Measurements from ENCODE around the gene OSBPL7. TPM values are rescaled to one million over a fixed set of nuclear protein-coding genes. Genes with fewer than 3 reads are reported as not detected.

OSBPL7 gene
- total RNA-seq, 1 donor from 2014 or later = 28.0 TPM

DNA sequence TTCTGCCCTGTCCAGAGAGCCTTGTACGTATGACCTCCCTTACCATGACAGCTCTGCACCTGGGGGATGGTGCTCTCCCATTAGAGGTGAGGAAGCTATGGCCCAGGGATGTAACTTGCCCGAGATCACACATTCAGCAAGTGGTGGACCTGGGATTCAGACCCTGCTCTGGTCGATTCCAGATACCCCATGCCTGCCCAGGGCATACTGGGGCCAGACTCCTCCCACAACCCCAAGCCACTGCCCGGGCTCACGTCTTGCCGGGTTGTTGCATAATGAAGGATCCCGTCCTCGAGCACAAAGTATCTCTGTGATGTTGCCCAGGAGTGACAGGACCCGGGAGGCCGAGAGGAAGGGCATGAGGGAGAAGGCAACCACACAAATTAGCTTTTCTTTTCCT is 2.1 kb downstream of the OSBPL7 start:
- Mint-ChIP-seq H3K36me3 (ENCODE audit: low read depth, unreplicated experiment) (peaks cover 28% of the 10 kb centered on the region), H3K4me3 (ENCODE audit: unreplicated experiment) (no peak overlapping the region)

DNA sequence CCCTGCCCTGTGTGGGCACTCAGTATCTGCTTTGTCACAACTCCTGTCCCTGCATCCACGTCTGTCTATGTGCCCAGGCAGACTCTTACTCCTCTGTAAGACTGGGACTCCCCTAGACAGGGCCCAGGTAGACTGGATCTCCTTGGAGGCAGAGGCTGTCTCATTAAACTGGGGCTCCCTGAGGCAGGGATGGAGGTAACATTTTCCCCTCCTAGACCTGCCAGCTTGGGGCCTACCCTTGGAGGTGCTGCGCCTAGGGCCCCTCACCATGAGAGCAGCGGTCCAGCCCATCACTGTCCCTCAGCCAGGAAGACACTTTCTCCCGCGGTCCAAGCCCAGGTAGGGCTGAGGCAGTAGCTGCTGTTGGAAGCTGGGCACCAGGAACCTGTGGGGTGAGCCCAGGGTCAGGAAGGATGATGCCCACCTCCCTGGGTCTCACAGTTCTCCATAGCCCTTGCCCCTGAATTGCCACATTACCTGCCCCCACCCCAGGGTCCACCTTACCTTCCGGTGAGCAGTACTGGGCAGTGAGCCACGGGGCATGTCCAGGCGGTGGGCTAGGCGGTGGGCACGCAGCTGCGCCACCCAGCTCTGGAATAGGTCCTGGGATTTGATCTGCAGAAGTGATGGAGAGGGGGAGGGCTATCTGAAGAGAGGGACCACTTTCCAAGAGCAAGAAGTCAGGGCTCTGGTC is 3.4 kb downstream of the OSBPL7 start:
- Mint-ChIP-seq H3K4me3 (ENCODE audit: unreplicated experiment) (peak overlapping the region; percentile 70), H3K27ac (ENCODE audit: unreplicated experiment) (no peak overlapping the region), H3K9me3 (ENCODE audit: unreplicated experiment) (no peaks in the 10 kb centered on the region), H3K36me3 (ENCODE audit: low read depth, unreplicated experiment) (peaks cover 21% of the 10 kb centered on the region), H3K4me1 (ENCODE audit: unreplicated experiment) (peaks cover 10% of the 10 kb centered on the region), H3K27me3 (ENCODE audit: unreplicated experiment) (peaks cover 8% of the 10 kb centered on the region)
- DNase-seq (ENCODE audit: low spot score) = no peak
- TF ChIP-seq, protein P1, sequence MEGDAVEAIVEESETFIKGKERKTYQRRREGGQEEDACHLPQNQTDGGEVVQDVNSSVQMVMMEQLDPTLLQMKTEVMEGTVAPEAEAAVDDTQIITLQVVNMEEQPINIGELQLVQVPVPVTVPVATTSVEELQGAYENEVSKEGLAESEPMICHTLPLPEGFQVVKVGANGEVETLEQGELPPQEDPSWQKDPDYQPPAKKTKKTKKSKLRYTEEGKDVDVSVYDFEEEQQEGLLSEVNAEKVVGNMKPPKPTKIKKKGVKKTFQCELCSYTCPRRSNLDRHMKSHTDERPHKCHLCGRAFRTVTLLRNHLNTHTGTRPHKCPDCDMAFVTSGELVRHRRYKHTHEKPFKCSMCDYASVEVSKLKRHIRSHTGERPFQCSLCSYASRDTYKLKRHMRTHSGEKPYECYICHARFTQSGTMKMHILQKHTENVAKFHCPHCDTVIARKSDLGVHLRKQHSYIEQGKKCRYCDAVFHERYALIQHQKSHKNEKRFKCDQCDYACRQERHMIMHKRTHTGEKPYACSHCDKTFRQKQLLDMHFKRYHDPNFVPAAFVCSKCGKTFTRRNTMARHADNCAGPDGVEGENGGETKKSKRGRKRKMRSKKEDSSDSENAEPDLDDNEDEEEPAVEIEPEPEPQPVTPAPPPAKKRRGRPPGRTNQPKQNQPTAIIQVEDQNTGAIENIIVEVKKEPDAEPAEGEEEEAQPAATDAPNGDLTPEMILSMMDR (IDR thresholded peaks at IDR 0.05; ENCODE audit: unreplicated experiment) = no peak

More for the DNA sequence above, 2.1 kb downstream of the OSBPL7 start:
- Mint-ChIP-seq H3K9me3 (ENCODE audit: unreplicated experiment) (no peaks in the 10 kb centered on the region), H3K4me1 (ENCODE audit: unreplicated experiment) (peaks cover 10% of the 10 kb centered on the region), H3K27ac (ENCODE audit: unreplicated experiment) (no peak overlapping the region), H3K27me3 (ENCODE audit: unreplicated experiment) (peaks cover 8% of the 10 kb centered on the region)
- DNase-seq (ENCODE audit: low spot score) = no peak
- TF ChIP-seq, protein P1 (IDR thresholded peaks at IDR 0.05; ENCODE audit: unreplicated experiment) = no peak

DNA sequence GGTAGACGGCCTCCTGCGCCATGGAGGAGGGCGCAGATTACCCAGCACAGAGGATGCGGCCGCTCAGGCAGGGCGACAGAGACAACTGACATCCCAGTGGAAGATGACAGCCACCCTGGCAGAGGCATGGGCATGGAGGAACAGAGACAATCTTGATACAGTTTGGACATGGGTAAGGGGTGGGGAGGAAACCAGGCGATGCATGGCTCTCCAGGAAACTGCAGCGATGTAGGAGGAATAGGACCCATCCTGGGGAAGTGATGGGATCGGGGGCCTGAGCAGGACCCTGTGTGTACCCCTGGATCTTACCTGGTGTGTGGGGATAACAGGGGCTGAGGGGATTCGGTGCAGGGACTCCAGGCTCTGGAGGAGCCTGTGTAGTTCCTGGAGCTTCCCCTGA is 4.6 kb downstream of the OSBPL7 start:
- TF ChIP-seq, protein P1 (IDR thresholded peaks at IDR 0.05; ENCODE audit: unreplicated experiment) = no peak
- Mint-ChIP-seq H3K27me3 (ENCODE audit: unreplicated experiment) (peaks cover 11% of the 10 kb centered on the region), H3K27ac (ENCODE audit: unreplicated experiment) (no peak overlapping the region), H3K4me1 (ENCODE audit: unreplicated experiment) (peaks cover 10% of the 10 kb centered on the region), H3K9me3 (ENCODE audit: unreplicated experiment) (no peaks in the 10 kb centered on the region), H3K36me3 (ENCODE audit: low read depth, unreplicated experiment) (peaks cover 33% of the 10 kb centered on the region), H3K4me3 (ENCODE audit: unreplicated experiment) (no peak overlapping the region)
- no peak for DNase-seq (ENCODE audit: low spot score)

DNA sequence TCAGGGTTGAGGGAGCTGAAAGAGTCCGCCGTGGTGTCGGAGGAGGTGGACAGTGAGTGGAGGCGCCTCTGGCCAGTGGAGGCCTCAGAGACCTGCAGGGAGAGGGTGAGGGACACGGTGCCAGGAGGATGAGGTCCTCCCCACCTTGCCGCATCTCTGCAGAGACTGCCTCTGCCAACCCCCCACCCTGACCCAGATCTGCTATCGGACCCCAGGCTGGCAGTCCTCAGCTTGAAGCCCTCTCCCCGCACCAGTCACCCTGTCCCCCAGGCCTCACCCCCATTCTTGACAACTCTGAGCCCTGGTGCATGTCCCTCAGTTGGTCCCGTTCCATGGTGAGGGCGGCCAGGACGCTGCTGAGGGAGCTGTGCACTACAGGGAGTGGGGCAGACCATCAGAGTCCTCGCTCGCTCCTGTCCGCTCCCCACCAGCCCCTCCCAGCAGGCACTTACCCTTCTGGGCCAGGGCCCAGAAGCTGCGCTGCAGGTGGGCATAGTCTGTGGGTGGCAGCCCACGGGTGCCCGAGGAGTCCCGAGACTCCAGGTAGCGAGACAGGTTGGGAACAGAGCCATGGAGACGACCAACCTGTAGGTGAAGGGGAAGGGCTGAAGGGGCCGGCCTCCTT is 5.4 kb downstream of the OSBPL7 start:
- Mint-ChIP-seq H3K36me3 (ENCODE audit: low read depth, unreplicated experiment) (peaks cover 41% of the 10 kb centered on the region), H3K4me3 (ENCODE audit: unreplicated experiment) (no peak overlapping the region), H3K9me3 (ENCODE audit: unreplicated experiment) (no peaks in the 10 kb centered on the region), H3K27ac (ENCODE audit: unreplicated experiment) (no peak overlapping the region), H3K4me1 (ENCODE audit: unreplicated experiment) (peaks cover 8% of the 10 kb centered on the region), H3K27me3 (ENCODE audit: unreplicated experiment) (peaks cover 15% of the 10 kb centered on the region)
- TF ChIP-seq, protein P1 (IDR thresholded peaks at IDR 0.05; ENCODE audit: unreplicated experiment) = no peak
- DNase-seq (ENCODE audit: low spot score) = no peak

Measured in endothelial cell (in vitro differentiated cells).